Endothelial cell of umbilical vein (primary cell): ENCODE data around the gene SPATA31E1. TPM values are rescaled to one million over a fixed set of nuclear protein-coding genes. Genes with fewer than 3 reads are reported as not detected.

Source experiments
- BruUV-seq: library from RNA; stranded (reverse); fragments of 400-500 nt; replicated peaks from 2 replicates; lab custom pipeline; 2021; lab: Mats Ljungman, UMichigan
- CTCF ChIA-PET: fragments of 300-600, 350-600 bp; sonication (Branson Sonifier 250); formaldehyde crosslinking; loops from one replicate; lab custom pipeline; 2021; ENCODE audit warnings: antibody characterized with exemption, inconsistent platforms; lab: Charles Lee
- POLR2A ChIA-PET: fragments of 300-600, 350-600 bp; sonication (Branson Sonifier 250); formaldehyde crosslinking; loops from one replicate; lab custom pipeline; 2021; ENCODE audit warnings: antibody characterized with exemption, inconsistent platforms; lab: Charles Lee
- DNase-seq: peaks from one replicate; pipeline ENCODE4 v3.0.0-alpha.2; 2011; ENCODE audit warnings: low read depth, low spot score
- FAIRE-seq: peaks from 2 replicates; lab custom pipeline; 2011; peaks lifted over from hg19 to GRCh38; lab: Jason Lieb, UNC
- H2AFZ ChIP-seq: 2 replicates; pipeline ENCODE4 v1.6.0; 2012; ENCODE audit warnings: low read depth, low read length, control low read depth, inconsistent platforms
- H3K27ac ChIP-seq: 2 replicates; pipeline ENCODE4 v1.5.1; 2011; ENCODE audit warnings: low read depth, mild to moderate bottlenecking, control low read depth, low read length, moderate library complexity; ENCODE audit not compliant: insufficient read depth
- H3K27me3 ChIP-seq, 2 experiments: 2 replicates each; pipeline versions ENCODE4 v1.6.0 to v1.6.1; 2011; ENCODE audit warnings: low read length in 2 of 2, mixed read lengths in 1 of 2; ENCODE audit not compliant: control insufficient read depth in 2 of 2, insufficient read depth in 2 of 2
- H3K36me3 ChIP-seq, 2 experiments: 2 replicates in 1 of 2; 3 replicates in 1 of 2; pipeline ENCODE4 v1.5.1; 2011; ENCODE audit warnings: low read length in 2 of 2, mild to moderate bottlenecking in 1 of 2, moderate library complexity in 1 of 2; ENCODE audit not compliant: control insufficient read depth in 2 of 2, insufficient read depth in 2 of 2; ENCODE audit errors: extremely low read depth in 1 of 2
- H3K4me1 ChIP-seq: 3 replicates; pipeline ENCODE4 v1.5.1; 2011; ENCODE audit warnings: mild to moderate bottlenecking, low read length; ENCODE audit not compliant: control insufficient read depth, insufficient read depth; ENCODE audit errors: extremely low read depth
- H3K4me2 ChIP-seq: 2 replicates; pipeline ENCODE4 v1.6.1; 2011; ENCODE audit warnings: low read length, control low read depth, mixed read lengths; ENCODE audit not compliant: insufficient read depth
- H3K4me3 ChIP-seq, 3 experiments: fragments of 200-600 bp in 1 of 3; sonication (generic), shearing (Covaris generic) in 1 of 3; replicated peaks in 1 of 3; 2 replicates each; pipeline ENCODE4 v1.5.1; 2011 to 2016; ENCODE audit warnings: control low read depth in 3 of 3, low read length in 3 of 3, mild to moderate bottlenecking in 2 of 3, inconsistent platforms in 1 of 3, low read depth in 1 of 3, moderate library complexity in 1 of 3; ENCODE audit not compliant: insufficient read depth in 1 of 3
- H3K79me2 ChIP-seq: 2 replicates; pipeline ENCODE4 v1.6.0; 2012; ENCODE audit warnings: low read length, inconsistent platforms; ENCODE audit not compliant: control insufficient read depth, insufficient read depth
- H3K9ac ChIP-seq: replicated peaks from 2 replicates; pipeline ENCODE3; 2011; ENCODE audit warnings: low read length, control low read depth; ENCODE audit not compliant: insufficient read depth; ENCODE audit errors: extremely low read depth
- H3K9me1 ChIP-seq: replicated peaks from 3 replicates; pipeline ENCODE4 v1.6.0; 2011; ENCODE audit warnings: mild to moderate bottlenecking, low read length; ENCODE audit not compliant: control insufficient read depth, insufficient read depth; ENCODE audit errors: extremely low read depth
- H3K9me3 ChIP-seq: replicated peaks from 2 replicates; pipeline ENCODE4 v1.5.1; 2012; ENCODE audit warnings: low read length, inconsistent platforms; ENCODE audit not compliant: control insufficient read depth, insufficient read depth
- H4K20me1 ChIP-seq: replicated peaks from 2 replicates; pipeline ENCODE3; 2011; ENCODE audit warnings: mild to moderate bottlenecking, low read length; ENCODE audit not compliant: control insufficient read depth, insufficient read depth; ENCODE audit errors: extremely low read depth
- EZH2 ChIP-seq: IDR thresholded peaks from 2 replicates; pipeline ENCODE4 v1.6.1; 2012; ENCODE audit warnings: borderline replicate concordance, low read depth, mild to moderate bottlenecking, moderate library complexity, low read length, inconsistent platforms; ENCODE audit not compliant: severe bottlenecking
- FOS ChIP-seq: IDR thresholded peaks from 2 replicates; pipeline ENCODE4 v1.6.1; 2011; ENCODE audit warnings: mild to moderate bottlenecking, low read length, moderate library complexity, borderline replicate concordance; ENCODE audit not compliant: insufficient read depth
- GATA2 ChIP-seq: IDR thresholded peaks from 2 replicates; pipeline ENCODE4 v1.7.0; 2011; ENCODE audit warnings: low read depth, mild to moderate bottlenecking, moderate library complexity, mixed read lengths, low read length; ENCODE audit not compliant: insufficient read length, insufficient read depth
- JUN ChIP-seq: IDR thresholded peaks from 2 replicates; pipeline ENCODE4 v1.6.1; 2011; ENCODE audit warnings: borderline replicate concordance, low read depth; ENCODE audit not compliant: insufficient read length, insufficient read depth
- MYC ChIP-seq: IDR thresholded peaks from one replicate; pipeline ENCODE4 v1.6.1; 2011; ENCODE audit warnings: mild to moderate bottlenecking, low read depth, low read length
- POLR2A ChIP-seq: IDR thresholded peaks from 2 replicates; pipeline ENCODE4 v1.6.1; 2012; ENCODE audit warnings: low read depth, mild to moderate bottlenecking, control low read depth, low read length
- POLR2AphosphoS5 ChIP-seq: IDR thresholded peaks from 2 replicates; pipeline ENCODE4 v1.6.1; 2012; ENCODE audit warnings: low read depth, mild to moderate bottlenecking, control low read depth, low read length, moderate library complexity; ENCODE audit not compliant: insufficient read depth
- dilution Hi-C: fragments of 300-500 bp; cut with MboI; formaldehyde crosslinking; loops from one replicate; pipeline ENCODE4 v1.15.0; 2019; ENCODE audit warnings: low sequenced_read_pairs; ENCODE audit not compliant: extremely low pct_ligation_motif_present
- intact Hi-C: fragments of 100-400 bp; cut with micrococcal nuclease; formaldehyde crosslinking; loops from one replicate; pipeline ENCODE4 v1.10.0; 2022
- polyA plus RNA-seq, 4 experiments: library from polyadenylated mRNA; depleted of rRNA in 3 of 4; stranded (reverse) in 3 of 4; unstranded in 1 of 4; fragments of >200 nt; gene quantifications; 2 replicates each; pipeline versions ENCODE4 v1.2.1 to v1.2.3, GENCODE V29; 2011 to 2012; ENCODE audit warnings: missing spikeins in 1 of 4
- total RNA-seq: library from RNA; stranded (reverse); gene quantifications from 2 replicates; pipeline ENCODE4 v1.2.3, GENCODE V29; 2021
- TF ChIP-seq, protein P1 (sequence below): IDR thresholded peaks from 2 replicates; pipeline ENCODE4 v1.6.1; 2011; ENCODE audit not compliant: insufficient read depth, insufficient read length

The SPATA31E1 gene
- total and polyA plus RNA-seq, 2 donors (not counting 3 experiments of a cell fraction or from before 2014, with no cell fraction given), result not detected

DNA sequence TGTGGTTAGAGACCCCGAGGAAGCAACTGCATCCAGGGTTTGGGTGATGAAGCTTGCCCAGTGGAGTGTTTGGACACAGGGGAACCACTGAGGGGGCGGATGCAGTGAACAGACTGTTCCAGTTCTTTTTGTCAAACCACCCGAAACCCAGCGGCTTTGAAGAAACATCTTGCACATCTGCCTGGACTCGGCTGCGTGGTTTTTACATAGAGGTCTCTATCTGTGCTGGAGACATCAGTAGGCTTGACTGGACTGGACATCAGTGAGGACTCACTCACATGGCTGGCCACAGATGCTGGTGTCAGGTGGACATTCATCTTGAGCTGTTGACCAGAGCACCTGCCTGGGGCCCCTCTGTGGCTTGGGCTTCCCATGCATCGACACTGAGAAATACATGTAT is 15.3 kb upstream of the SPATA31E1 start:
- H4K20me1 ChIP-seq, result no peaks in the 10 kb centered on the region
- H3K4me3 ChIP-seq, result no peak overlapping the region
- DNase-seq (no peak), FAIRE-seq (no peak)
- dilution Hi-C loops, result no loop called here
- H3K27ac ChIP-seq, result no peak overlapping the region
- no peaks in the 10 kb centered on the region for H3K9me1 ChIP-seq
- peaks cover 6% of the 10 kb centered on the region for H3K4me1 ChIP-seq
- no peaks in the 10 kb centered on the region for H3K27me3 ChIP-seq
- intact Hi-C loops, result no loop called here
- ChIA-PET CTCF (no interaction called here), POLR2A (no interaction called here)
- BruUV-seq, result no TSS peak
- H3K4me2 ChIP-seq, result no peak overlapping the region
- no peaks in the 10 kb centered on the region for H3K9me3 ChIP-seq
- no peaks in the 10 kb centered on the region for H3K36me3 ChIP-seq
- TF ChIP-seq POLR2A (no peak), EZH2 (no peak), MYC (no peak), JUN (no peak), GATA2 (no peak), FOS (no peak), POLR2AphosphoS5 (no peak)
- TF ChIP-seq, protein P1, sequence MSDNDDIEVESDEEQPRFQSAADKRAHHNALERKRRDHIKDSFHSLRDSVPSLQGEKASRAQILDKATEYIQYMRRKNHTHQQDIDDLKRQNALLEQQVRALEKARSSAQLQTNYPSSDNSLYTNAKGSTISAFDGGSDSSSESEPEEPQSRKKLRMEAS, result no peak
- no peak overlapping the region for H3K9ac ChIP-seq
- H3K79me2 ChIP-seq, result no peaks in the 10 kb centered on the region
- no peak overlapping the region for H2AFZ ChIP-seq

DNA sequence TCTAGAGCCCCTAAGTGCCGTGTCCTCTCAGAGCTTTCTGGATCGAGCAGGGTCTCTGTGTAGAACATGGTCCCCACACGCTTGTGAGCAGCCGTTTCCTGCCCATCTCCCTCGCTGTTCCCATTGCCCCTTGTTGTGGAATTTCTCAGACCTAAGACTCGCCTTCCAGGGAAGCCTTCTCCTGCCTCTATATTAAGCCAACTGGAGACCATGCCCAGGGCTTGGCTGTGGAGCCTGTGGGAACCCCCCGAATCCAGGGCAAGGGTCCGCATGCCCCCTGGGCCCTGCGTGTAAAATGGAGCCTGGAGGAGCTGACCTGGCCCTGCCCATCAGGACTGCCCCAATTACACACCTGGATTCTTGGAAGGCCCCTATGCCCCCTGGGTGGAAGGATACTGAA is 14.5 kb upstream of the SPATA31E1 start:
- BruUV-seq, result no TSS peak
- Histone ChIP-seq H3K4me3 (no peak overlapping the region), H3K4me1 (no peaks in the 10 kb centered on the region), H3K9me1 (no peaks in the 10 kb centered on the region), H3K36me3 (no peaks in the 10 kb centered on the region), H3K27ac (no peak overlapping the region), H3K79me2 (no peaks in the 10 kb centered on the region), H4K20me1 (no peaks in the 10 kb centered on the region), H2AFZ (no peak overlapping the region), H3K27me3 (no peaks in the 10 kb centered on the region), H3K9ac (no peak overlapping the region), H3K4me2 (no peak overlapping the region), H3K9me3 (no peaks in the 10 kb centered on the region)
- FAIRE-seq (no peak), DNase-seq (no peak)
- dilution Hi-C loops (no loop called here), intact Hi-C loops (no loop called here)
- no peak for TF ChIP-seq FOS
- TF ChIP-seq, protein P1, result no peak
- TF ChIP-seq EZH2, result no peak
- TF ChIP-seq POLR2A, result no peak
- no peak for TF ChIP-seq MYC
- no peak for TF ChIP-seq POLR2AphosphoS5
- no peak for TF ChIP-seq GATA2
- CTCF ChIA-PET, result interaction anchor here (1.1 kb wide), 1 partner anchor 11 kb away, joined by 3 read pairs; no protein-coding TSS in a partner anchor
- POLR2A ChIA-PET, result no interaction called here
